Measurements from ENCODE around the gene C16orf74.

The C16orf74 gene

GRCh38 chr16:85673529-85674417, 77.1 kb downstream of the C16orf74 start:
- no peaks in the 10 kb centered on the region; the same call in 1 of the 2 replicates for H4K20me1 ChIP-seq (ENCODE audit: low read depth, low read length)
- H3K9ac ChIP-seq (ENCODE audit: low read length), result no peak overlapping the region
- no peak overlapping the region for H3K4me2 ChIP-seq (ENCODE audit: low read depth, low read length, poor library complexity, severe bottlenecking)
- no peaks in the 10 kb centered on the region for H3K9me2 ChIP-seq (replicated peaks; ENCODE audit: insufficient read depth, low read length)
- H2AFZ ChIP-seq (ENCODE audit: low read depth, low read length, severe bottlenecking), result no peak overlapping the region
- no peak overlapping the region for H3K27ac ChIP-seq (ENCODE audit: low read depth, low read length)
- no peak for TF ChIP-seq CTCF (IDR thresholded peaks at IDR 0.05; ENCODE audit: insufficient read depth, low read length, poor library complexity, severe bottlenecking)
- H3F3A ChIP-seq (ENCODE audit: insufficient read depth), result no peaks in the 10 kb centered on the region
- H3K9me3 ChIP-seq (ENCODE audit: insufficient read depth, low read length), result no peaks in the 10 kb centered on the region
- H3K4me3 ChIP-seq (ENCODE audit: insufficient read depth, low read length, poor library complexity, severe bottlenecking), result no peak overlapping the region
- H3K36me3 ChIP-seq (ENCODE audit: low read length), result peaks cover 18% of the 10 kb centered on the region
- H3K79me2 ChIP-seq (ENCODE audit: insufficient read depth, low read length), result no peaks in the 10 kb centered on the region
- no peaks in the 10 kb centered on the region for H3K27me3 ChIP-seq (ENCODE audit: low read length)

GRCh38 chr16:85670840-85671239, 80.1 kb downstream of the C16orf74 start:
- H3K79me2 ChIP-seq (ENCODE audit: insufficient read depth, low read length), result no peaks in the 10 kb centered on the region
- H3F3A ChIP-seq (ENCODE audit: insufficient read depth), result no peaks in the 10 kb centered on the region
- H3K27me3 ChIP-seq (ENCODE audit: low read length), result no peaks in the 10 kb centered on the region
- no peak overlapping the region for H3K4me2 ChIP-seq (ENCODE audit: low read depth, low read length, poor library complexity, severe bottlenecking)
- H3K4me3 ChIP-seq (ENCODE audit: insufficient read depth, low read length, poor library complexity, severe bottlenecking), result no peak overlapping the region
- peaks cover 6% of the 10 kb centered on the region for H3K36me3 ChIP-seq (ENCODE audit: low read length)
- no peaks in the 10 kb centered on the region for H3K9me2 ChIP-seq (replicated peaks; ENCODE audit: insufficient read depth, low read length)
- H3K9ac ChIP-seq (ENCODE audit: low read length), result no peak overlapping the region
- no peak for TF ChIP-seq EZH2phosphoT487 (conservative IDR thresholded peaks at IDR 0.05; ENCODE audit: low read length)
- no peak for TF ChIP-seq CTCF (IDR thresholded peaks at IDR 0.05; ENCODE audit: insufficient read depth, low read length, poor library complexity, severe bottlenecking)
- no peak overlapping the region for H2AFZ ChIP-seq (ENCODE audit: low read depth, low read length, severe bottlenecking)
- H4K20me1 ChIP-seq (ENCODE audit: low read depth, low read length), result no peaks in the 10 kb centered on the region
- H3K27ac ChIP-seq (ENCODE audit: low read depth, low read length), result no peak overlapping the region
- H3K9me3 ChIP-seq (ENCODE audit: insufficient read depth, low read length), result no peaks in the 10 kb centered on the region

GRCh38 chr16:85668676-85669424, 82.0 kb downstream of the C16orf74 start:
- Histone ChIP-seq H3K9me2 (replicated peaks; ENCODE audit: insufficient read depth, low read length) (no peaks in the 10 kb centered on the region), H2AFZ (ENCODE audit: low read depth, low read length, severe bottlenecking) (no peak overlapping the region), H3K36me3 (ENCODE audit: low read length) (peaks cover 5% of the 10 kb centered on the region; the same call in 1 of the 2 replicates), H3K4me2 (ENCODE audit: low read depth, low read length, poor library complexity, severe bottlenecking) (no peak overlapping the region), H3K9me3 (ENCODE audit: insufficient read depth, low read length) (no peaks in the 10 kb centered on the region), H3K79me2 (ENCODE audit: insufficient read depth, low read length) (no peaks in the 10 kb centered on the region), H3F3A (ENCODE audit: insufficient read depth) (no peaks in the 10 kb centered on the region), H3K27me3 (ENCODE audit: low read length) (no peaks in the 10 kb centered on the region), H4K20me1 (ENCODE audit: low read depth, low read length) (no peaks in the 10 kb centered on the region), H3K4me3 (ENCODE audit: insufficient read depth, low read length, poor library complexity, severe bottlenecking) (no peak overlapping the region), H3K9ac (ENCODE audit: low read length) (no peak overlapping the region), H3K27ac (ENCODE audit: low read depth, low read length) (no peak overlapping the region)
- TF ChIP-seq EZH2phosphoT487 (conservative IDR thresholded peaks at IDR 0.05; ENCODE audit: low read length) (no peak), CTCF (IDR thresholded peaks at IDR 0.05; ENCODE audit: insufficient read depth, low read length, poor library complexity, severe bottlenecking) (no peak)

All from SU-DHL-6 (cell line).